Left renal pelvis (tissue), 4 donors: ENCODE measurements around the gene TSC2. TPM values are rescaled to one million over a fixed set of nuclear protein-coding genes. Genes with fewer than 3 reads are reported as not detected.

Source experiments
- DNase-seq, 4 donors: peaks; one replicate each; pipeline ENCODE4 v3.0.0-alpha.2; 2013; ENCODE audit warnings: low read depth in 4 of 4, low spot score in 3 of 4
- polyA plus RNA-seq, 4 donors: library from polyadenylated mRNA; unstranded; fragments of 120-200 nt; gene quantifications; one replicate each; pipeline ENCODE4 v1.2.1, GENCODE V29; 2013; ENCODE audit not compliant: insufficient read length in 4 of 4

Gene TSC2
- polyA plus RNA-seq = 100 to 1,000 TPM; 121 to 183 (median 146) TPM

DNA sequence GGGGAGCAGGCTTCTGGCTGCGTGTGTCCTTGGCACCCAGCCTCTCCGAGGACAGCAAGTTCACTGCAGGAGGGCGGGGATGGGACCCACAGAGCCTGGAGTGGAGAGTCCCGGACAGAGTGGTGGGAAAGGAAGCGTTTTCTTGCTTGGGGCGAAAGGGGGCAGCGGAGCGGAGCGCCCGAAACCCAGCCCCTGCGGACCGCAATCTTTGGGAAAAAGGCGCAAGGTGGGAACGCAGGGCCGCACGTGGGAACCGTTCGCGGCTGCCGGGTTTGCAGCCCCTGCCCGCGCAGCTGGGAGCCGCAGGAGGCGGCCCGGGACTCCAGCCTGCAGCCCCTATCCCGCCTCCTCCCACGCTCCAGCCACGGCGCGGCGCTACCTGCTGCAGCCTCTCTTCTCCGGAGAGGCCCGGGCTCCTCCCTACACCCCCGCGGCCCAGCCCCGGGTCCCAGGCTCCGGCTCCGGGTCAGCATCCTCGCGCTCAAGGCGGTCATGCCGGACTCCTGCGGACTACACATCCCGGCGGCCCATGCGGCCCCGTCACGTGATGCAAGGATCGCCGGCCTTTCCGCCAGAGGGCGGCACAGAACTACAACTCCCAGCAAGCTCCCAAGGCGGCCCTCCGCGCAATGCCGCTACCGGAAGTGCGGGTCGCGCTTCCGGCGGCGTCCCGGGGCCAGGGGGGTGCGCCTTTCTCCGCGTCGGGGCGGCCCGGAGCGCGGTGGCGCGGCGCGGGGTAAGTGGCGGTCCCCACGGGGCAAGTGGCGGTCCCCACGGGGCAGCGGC is at the start of gene TSC2, which contains the start of gene NTHL1:
TSS of gene TSC2 (plus strand) at position 656 of the 786 bp plus-strand sequence. CDS start 631 bp downstream, outside the sequence.
TSS of gene NTHL1 (minus strand) at position 505 of the 786 bp plus-strand sequence. CDS start at position 494, 11 bp downstream.
- DNase-seq = peak; percentile 88 to 93 (median 89)

GRCh38 chr16:1998360-1998835 is 49.4 kb upstream of the TSC2 start:
- no peak for DNase-seq

DNA sequence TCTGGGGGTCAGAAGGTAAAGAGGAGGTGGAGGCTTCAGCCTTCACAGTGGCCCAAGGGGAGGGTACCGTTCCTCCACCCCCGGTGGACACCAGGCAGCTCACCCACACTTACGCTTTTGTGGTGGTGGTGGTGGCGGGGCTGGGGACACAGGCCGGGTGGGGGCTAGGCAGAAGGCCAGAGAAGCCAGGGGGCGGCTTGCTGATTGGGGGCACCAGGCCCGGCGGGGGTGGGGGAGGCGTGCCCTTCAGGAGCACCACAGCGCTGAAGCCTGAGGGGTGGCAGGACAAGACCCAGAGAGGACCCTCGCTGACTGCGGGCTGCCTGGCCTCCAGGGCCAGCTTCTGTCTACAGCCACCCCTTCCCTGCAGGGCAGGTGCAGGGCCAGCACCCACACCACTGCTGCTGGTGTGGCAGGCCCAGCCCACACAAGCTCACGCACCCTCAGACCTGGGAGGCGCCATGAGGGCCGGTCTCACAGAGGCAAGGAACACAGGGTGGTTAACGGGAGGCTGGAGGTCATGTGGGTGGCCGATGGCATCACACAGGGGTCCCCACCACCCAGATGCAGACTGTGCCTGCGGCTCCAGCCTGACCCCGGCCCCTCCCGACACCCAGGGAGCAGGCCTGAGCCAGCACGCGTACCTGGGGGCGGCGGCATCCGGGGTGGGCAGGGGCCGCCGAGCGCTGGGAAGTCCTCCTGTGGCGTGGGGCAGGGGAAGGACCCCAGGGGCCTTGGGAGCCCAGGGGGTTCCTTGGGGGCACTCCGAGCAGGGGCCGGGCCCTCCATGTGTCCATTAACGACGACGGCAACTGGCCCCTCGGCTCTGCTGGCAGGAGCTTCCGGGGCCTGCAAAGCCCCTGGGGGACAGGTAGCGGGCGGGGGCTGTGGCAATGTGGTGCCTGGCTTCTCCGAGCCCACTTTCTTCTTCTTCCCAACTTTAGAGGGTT is 48.7 kb upstream of the TSC2 start:
- no peak for DNase-seq

DNA sequence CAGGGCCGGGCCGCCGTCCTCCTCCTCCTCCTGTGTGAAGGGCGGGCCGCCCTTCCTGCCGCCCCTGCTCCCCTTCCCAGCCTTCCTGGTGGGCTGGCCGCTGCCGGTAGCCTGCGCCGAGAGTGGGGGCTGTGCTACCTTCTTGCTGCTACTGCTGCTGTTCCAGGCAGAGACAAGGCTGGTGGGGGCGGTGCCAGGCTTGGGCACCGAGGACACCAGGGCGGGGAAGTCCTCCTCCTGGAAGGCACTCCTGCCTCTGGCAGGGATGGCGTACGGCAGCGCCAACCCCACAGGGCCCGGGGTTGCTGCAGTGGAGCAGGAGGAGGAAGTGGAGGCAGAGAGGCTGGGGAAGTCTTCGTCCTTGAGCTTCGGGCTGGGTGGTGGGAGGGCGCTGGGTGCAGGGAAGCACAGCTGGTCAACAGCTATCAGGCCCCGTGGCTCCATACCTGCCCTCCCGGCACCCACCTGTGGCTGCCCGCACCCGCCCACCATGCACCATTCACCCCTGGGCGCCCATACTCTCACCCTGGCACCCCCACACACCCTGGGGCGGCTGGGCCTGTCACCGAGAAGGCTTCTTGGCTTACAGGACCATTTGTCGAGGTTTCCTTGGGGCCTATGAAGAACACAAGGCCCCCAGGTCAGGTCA is 47.8 kb upstream of the TSC2 start:
- DNase-seq = no peak

DNA sequence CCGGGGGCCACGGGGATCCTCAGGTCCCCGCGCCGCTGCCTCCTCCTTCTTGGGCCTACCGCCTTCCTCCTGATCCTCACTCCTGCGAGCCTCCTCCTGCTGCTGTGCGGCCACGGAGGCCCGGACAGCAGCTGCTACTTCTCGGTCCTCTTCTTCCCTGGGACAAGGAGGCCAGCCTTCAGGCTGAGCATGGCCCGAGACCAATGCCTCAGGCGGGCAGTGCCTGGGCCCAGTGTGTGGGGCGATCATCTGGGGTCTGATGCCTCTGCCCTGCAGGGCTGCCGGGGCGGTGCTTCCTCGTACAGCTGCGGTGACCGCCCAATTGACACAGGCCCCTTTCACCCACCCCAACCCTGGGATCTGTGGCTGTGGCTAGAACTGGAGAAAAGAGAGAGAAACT is 46.8 kb upstream of the TSC2 start:
- DNase-seq = no peak

GRCh38 chr16:2001456-2002355 is 46.1 kb upstream of the TSC2 start:
- DNase-seq = no peak

GRCh38 chr16:2002406-2003230 is 45.2 kb upstream of the TSC2 start:
- DNase-seq = no peak

DNA sequence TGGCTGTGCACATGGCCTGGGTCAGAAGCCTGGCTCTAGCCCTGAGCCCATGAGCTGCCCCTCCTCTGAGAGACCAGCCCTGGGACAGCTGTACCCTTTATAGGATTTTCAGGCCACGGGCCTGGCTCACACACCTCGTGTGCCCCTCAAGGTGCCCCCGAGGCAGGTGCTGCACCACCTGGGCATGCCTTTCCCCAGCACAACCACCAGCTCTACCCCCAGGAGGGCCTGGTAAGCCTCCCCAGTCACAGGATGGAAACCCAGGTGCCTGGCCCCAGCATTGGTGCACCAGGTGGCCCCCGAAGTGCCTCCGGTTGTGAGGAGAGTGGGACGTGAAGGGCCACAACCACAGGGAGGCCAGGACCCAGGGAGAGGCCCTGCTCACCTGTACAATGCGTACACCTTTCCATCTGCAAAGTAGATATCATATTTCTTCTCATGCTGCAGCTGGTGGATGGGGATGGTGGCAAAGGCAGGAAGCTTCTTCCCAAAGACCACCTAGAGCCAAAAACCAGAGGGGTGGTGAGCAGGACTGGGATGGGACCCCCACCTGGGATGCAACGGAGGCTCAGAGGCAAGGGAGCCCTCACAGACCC is 44.5 kb upstream of the TSC2 start:
- no peak for DNase-seq

DNA sequence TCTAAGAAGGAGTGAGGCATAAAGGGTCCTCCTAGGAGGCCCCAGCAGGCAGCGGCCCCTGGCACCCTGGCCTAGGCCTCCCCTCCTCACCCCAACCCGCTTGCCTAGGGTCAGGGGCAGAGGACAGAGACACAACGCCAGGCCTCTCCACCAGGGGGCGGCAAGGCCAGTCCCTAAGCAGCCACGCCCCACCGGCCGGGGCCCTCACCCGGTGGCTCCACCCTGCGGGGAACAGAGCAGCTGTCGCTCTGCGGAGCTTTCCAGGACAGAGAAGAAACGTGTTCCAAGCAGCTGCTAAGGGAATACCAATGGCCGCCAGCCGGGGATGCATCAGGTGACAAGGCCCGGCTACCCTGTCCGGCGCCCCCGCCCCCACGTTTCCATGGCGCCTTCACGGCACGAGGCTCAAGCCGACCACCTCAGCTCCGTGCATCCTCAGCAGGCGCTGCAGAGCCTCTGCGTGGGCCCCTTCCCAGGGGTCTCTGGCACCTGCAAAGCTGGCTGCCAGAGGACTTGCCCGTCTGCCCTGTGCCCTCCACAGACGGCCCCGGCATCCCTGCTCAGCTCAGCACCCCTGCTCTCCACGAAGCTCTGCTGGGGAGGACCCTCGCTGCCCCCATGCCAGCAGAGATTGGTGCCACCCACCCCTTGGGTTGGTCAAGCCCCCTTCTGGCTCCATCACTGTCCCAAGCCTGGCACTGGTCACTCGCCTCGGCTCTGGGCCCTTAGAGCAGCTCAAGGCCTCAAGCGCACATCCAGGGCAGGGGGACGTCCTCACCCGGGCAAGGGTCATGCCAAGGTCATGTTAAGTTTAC is 43.8 kb upstream of the TSC2 start:
- peak in 1 of 4 donors; percentile 70 for DNase-seq

DNA sequence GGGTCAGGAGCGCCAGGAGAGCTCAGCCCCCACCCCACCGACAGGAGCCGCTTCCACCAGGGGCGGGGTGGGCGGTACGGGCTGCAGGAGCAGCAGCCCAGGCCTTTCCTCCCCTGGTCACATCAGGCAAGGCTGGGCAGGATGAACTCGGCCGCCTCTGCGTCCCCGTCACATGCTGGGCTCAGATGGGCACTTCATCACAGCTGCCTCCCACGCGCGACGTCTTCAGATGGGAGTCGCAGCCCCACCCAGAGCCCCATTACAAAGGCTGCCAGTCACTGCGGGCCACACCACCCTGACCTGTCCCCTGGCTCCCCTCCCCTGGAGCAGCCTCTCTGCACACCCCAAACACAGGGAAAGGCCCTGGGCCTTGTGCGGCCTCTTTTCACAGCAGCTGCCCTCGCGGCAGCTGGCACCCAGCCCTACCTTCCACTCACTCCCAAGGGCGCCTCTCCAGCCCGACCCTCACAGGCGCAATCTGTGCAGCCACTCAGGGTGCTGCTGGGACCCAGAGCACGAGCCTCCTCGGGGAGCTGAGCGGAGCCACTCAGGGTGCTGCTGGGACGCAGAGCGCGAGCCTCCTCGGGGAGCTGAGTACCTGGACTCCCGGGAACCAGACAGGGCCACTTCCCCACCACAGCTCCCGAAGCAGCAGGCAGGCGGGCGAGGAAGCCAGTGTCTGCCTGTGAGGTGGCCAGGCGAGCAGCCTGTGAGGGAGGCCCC is 42.8 kb upstream of the TSC2 start:
- no peak for DNase-seq

DNA sequence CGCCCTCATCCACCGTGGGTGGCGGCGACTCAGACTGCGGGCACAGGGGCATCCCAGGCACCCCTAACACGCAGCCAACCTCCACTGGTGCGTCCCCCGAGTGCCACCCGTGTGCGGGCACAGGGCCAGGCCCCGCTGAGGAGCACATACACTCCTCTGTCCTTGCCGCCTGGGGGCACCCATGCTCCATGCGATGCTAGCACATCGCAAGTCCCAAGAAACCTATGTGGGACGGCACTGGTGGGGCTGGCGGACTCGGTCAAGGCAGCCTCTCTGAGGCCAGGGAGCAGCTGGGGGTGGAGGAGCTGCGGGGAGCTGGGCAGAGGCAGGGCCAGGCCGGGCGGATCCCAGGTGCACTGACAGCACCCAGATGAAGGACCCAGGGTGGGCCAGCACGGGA is 42.1 kb upstream of the TSC2 start:
- DNase-seq = no peak

- DNase-seq = no peak
Observed at GRCh38 chr16:2006317-2006716, 41.5 kb upstream of the TSC2 start.

GRCh38 chr16:2007081-2007836 is 40.5 kb upstream of the TSC2 start:
- DNase-seq = no peak

GRCh38 chr16:2008009-2008526 is 39.7 kb upstream of the TSC2 start:
- DNase-seq = no peak

DNA sequence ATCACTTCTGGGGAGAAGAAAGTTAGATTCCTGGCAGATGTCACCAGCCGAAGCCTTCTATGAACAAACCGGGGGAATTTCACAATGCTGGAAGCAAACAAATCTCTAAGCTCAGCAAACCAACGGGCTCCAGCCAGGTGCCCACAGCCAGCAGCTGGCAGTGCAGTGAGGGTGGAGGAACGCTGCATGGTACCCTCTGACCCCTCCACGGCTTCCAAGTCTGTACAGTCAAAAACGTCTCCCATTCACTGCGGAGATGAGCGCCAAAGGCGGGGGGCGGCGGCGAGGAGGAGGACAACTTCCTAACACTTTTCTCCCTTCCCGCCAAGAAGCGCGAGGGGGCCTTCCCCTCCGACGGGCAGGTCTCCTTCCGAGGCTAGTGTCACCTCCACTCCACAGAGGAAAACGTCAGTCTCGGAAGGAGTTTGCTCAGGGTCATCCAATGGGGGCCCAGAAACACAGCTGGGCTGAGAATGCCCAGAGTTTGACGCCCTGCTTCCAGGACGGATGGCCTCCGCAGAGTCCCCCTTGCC is 39.1 kb upstream of the TSC2 start:
- no peak for DNase-seq
